COLO829 (cell line): ENCODE measurements around the gene BMP2K.
"Not testable (repeated sequence)": the region's sequence is repeated elsewhere in the genome, so short reads cannot be mapped to it uniquely, and the experiment has no call there.

Experiments
- DNase-seq: peaks from one replicate; pipeline ENCODE4 v3.0.0; 2012; ENCODE audit warnings: low spot score

Gene BMP2K

GRCh38 chr4:78864405-78865024 is 88.4 kb downstream of the BMP2K start:
- peak; percentile 67 for DNase-seq

DNA sequence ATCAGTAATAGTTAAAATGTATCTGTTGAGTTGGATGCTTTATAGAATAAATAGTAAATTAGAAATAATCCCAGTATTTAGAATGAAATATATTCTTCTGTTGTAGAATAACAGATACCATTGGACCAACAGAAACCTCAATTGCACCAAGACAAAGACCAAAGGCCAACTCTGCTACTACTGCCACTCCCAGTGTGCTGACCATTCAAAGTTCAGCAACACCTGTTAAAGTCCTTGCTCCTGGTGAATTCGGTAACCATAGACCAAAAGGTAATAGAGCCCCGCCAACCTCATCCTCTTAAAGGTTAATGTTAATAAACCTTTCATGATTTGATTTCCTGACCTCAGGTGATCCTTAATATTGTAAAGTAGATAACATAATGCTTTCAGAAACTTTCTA is 89.3 kb downstream of the BMP2K start:
- DNase-seq, result no peak

GRCh38 chr4:78868712-78869111 is 92.6 kb downstream of the BMP2K start:
- not testable (repeated sequence) for DNase-seq

DNA sequence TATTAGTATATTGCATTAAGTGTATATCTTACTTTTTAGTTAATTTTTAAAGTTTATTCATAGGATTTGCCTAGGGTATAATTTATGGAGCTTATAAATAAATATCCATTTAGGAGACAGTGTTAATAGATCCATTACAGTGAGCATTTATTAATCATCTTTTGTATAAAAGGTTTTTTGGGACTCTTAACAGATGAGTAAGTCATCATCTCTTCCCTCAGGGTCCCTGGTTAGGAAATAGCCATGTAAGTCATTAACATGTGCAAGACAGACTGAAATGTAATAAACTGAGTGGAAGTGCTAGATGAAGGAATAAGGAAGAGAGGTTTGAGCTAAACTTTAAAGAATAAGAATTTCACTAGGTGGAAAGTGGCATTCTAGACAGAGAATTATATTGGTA is 93.9 kb downstream of the BMP2K start:
- no peak for DNase-seq

DNA sequence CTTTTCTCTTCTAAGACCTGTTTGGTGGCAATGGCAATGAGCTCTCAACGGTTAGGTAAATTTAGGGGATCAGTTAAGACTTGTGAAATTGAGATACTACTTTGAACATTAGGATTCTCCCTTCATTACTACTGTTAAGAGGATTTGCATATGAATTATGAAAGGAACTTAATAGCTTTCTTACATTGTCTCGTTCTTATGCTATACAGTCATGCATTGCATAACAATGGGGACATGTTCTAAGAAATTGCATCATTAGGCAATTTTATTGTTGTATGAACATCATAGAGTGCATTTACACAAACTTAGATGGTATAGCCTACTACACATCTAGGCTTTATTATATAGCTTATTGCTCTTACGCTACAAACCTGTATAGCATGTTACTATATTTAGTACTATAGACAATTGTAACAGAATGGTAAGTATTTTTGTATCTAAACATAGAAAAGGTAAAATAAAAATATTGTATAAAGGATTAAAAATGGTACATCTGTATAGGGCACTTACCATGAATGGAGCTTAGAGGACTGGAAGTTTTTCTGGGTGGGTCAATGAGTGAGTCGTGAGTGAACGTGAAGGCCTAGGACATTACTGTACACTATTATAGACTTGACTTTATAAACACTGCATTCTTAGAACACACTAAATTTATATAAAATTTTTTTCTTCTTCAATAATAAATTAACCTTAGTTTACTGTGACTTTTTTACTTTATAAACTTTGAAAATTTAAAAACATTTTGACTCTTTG is 100.6 kb downstream of the BMP2K start:
- DNase-seq, result no peak

DNA sequence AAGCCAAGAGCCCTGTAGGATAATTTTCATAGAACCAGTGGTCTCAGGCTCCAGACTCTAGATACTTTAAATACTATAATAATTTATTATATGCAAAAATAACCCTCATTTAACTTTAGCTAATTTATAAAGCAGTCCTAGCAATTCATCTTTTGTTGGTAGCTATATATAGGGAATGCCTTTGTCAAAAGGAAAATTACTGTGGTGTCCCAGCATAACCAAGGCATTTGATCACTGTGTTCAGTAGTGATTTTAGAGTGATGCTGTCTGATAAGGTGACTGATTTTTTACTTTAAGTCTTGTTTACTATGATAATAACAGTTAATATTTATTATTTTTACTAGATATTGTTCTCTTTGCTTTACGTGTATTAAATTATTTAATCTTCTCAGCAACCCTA is 101.9 kb downstream of the BMP2K start:
- no peak for DNase-seq

DNA sequence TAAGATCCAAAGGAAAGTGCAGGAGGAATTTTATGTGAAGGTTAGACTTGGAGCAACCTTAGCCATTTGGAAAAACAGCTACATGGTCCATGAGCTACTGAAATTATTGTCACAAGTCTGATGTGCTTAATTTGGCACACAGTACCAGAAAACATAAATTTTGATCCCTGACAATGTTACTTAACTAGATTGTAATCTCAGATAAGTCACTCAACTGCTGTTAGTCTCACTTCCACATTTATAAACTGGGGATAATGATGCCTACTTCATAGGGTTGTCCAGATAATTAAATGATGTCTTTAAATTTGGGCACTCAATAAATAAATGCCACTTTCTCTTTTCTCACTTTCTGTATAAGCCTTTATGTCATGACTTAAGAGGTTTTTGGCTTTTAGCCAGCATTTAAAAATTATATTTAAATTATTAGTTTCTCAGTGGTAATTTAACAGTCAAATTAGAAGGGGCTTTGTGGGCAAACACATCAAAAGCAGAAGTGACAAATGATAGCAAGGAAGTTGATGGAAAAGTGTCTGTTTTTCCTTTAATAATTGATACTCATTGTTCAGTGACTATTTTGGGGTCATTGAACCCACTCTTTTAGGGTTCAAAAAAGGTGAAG is 104.8 kb downstream of the BMP2K start:
- DNase-seq, result no peak

DNA sequence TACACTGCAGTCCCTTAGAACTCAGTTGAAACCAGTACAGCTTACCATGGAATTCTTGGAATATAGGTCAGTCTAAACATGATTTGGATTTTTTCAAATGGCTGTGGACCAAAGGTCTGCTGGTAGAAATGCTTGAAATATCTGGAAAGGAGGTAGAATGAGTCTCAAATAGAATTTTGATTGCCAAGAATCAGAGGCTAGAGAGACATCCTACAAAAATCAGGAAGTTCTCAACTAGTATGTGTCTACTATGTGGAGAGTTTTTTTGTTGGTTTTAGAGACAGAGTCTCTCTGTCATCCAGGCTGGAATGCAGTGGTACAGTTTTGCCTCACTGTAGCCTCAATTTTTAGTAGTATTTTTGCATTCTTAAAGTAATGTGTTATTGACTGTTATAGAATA is 109.4 kb downstream of the BMP2K start:
- DNase-seq, result no peak

- no peak for DNase-seq
These were observed 113.8 kb downstream of the BMP2K start for GRCh38 chr4:78889955-78890354.

- DNase-seq, result no peak
These were observed 123.2 kb downstream of the BMP2K start for GRCh38 chr4:78899302-78899701.

GRCh38 chr4:78901882-78902281 is 125.7 kb downstream of the BMP2K start:
- no peak for DNase-seq

GRCh38 chr4:78902298-78902697 is 126.1 kb downstream of the BMP2K start:
- DNase-seq, result no peak

GRCh38 chr4:78904143-78904542 is 128.0 kb downstream of the BMP2K start:
- no peak for DNase-seq

- DNase-seq, result no peak
These were observed 131.5 kb downstream of the BMP2K start for GRCh38 chr4:78907638-78908037.

- DNase-seq, result not testable (repeated sequence)
These were observed 132.8 kb downstream of the BMP2K start for GRCh38 chr4:78908974-78909373.

DNA sequence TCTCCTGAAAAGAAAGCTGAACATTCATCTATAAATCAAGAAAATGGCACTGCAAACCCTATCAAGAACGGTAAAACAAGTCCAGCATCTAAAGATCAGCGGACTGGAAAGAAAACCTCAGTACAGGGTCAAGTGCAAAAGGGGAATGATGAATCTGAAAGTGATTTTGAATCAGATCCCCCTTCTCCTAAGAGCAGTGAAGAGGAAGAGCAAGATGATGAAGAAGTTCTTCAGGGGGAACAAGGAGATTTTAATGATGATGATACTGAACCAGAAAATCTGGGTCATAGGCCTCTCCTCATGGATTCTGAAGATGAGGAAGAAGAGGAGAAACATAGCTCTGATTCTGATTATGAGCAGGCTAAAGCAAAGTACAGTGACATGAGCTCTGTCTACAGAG is 134.5 kb downstream of the BMP2K start:
- no peak for DNase-seq

DNA sequence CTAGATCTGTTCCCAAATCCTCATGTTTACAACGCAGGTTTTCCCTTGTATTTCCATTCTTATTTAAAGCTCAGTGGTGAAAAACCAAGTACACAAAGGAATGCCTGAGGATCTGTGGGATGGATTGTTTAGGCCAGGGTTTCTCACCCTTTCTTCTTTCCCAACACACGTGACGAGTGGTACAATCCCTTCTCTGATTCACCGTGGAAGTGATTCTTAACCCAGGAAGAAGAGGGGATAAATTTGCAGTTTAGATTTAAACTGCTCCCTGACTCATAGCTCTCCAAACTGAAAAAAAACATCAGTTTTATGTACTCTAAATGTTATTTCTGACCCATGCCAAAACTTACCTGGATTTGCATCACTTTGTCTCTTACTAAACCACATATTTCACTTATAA is 146.1 kb downstream of the BMP2K start:
- DNase-seq, result no peak

GRCh38 chr4:78923464-78924312 is 147.5 kb downstream of the BMP2K start:
- no peak for DNase-seq

DNA sequence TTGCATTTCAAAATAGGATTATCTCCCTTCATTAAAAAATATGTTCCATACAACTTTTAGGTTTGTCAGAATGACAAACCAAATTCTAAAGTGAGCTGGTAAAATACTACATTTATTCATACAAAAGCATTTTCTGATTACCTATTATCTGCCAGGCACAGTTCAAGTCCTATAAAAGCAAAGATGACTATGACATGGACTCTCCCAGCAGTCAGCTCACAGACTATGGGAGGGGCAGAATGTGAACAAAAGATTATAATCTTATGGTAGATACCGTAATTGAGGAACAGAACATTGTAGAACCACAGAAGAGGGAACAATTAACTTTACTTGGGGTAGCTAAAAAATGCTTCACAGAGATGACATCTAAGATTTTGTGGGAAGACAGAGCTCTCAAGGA is 150.7 kb downstream of the BMP2K start:
- DNase-seq, result no peak

- no peak for DNase-seq
These were observed 152.7 kb downstream of the BMP2K start for GRCh38 chr4:78928835-78929234.

- no peak for DNase-seq
These were observed 154.0 kb downstream of the BMP2K start for GRCh38 chr4:78930016-78930629.

DNA sequence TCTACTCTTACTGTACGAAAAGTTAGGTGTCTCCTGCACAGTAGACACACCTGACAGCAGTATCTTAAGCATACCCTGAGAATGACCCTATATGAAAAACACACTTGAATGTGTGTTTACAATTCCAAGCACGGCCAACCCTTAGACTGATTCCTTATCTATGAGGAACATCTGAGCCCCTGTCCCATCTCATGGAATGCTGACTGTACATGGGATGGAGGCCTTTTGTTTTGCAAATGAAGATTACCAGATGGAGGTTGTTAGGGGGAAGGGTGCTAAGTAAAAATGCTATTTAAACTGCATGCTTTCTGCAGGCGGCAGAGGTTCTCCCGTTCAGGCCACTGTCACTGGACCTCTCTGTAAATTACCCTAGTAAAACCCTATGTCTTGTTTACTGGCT is 160.8 kb downstream of the BMP2K start:
- no peak for DNase-seq
